ENCODE data around the gene ELAC1.
"Not testable (repeated sequence)": the region's sequence is repeated elsewhere in the genome, so short reads cannot be mapped to it uniquely, and the experiment has no call there.

Gene ELAC1

DNA sequence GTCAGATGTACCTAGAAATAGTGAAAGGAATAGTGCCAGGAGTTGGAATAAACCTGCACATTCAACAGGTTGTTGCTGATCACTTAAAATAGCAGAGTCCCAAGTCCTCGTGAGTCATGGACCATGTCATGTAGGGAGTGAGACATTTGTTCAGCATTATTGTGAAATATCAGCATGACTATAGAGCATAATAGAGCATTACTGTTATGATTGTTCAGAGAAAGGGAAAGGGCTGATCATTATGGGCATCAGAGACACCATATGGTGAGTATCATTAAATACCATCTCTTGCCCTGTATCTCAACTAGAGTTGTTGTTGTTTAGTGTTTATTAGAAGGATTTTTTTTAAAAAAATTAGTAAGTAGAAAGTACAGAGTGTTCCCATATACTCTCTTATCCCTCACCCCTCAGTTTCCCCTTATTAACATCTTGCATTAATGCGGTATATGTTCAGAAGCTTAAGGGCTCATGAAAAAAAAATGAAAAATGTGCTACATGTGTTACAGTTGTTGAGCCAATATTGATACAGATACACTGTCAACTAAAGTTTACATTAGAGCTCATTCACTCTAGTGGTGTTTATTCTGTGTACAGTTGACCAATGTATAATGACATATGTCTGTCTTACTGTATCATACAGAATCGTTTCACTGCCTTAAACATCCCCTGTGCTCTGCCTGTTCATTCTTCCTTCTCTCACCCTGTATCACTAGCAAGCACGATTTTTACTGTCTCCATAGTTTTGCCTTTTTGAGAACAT is 5.7 kb downstream of the ELAC1 start:
- no peak for DNase-seq

DNA sequence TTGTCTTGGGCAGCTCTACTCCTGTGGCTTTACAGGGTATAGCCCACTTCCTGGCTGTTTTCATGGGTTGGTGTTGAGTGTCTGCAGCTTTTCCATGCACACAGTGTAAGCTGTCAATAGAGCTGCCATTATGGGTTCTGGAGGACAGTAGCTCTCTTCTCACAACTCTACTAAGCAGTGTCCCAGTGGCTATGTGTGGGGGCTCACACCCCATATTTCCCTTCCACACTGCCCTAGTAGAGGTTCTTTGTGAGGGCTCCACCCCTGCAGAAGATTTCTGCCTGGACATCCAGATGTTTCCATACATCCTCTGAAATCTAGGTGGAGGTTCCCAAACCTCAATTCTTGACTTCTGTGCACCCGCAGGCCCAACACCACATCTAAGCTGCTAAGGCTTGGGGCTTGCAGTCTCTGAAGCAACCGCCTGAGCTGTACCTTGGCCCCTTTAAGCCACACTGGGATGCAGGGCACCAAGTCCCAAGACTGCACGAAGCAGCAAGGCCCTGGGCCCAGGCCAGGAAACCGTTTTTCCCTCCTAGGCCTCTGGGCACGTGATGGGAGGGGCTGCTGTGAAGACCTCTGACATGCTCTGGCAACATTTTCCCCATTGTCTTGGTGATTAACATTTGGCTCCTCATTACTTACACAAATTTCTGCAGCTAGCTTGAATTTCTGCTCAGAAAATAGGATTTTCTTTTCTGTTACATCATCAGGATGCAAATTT is 9.4 kb downstream of the ELAC1 start:
- DNase-seq, result no peak

DNA sequence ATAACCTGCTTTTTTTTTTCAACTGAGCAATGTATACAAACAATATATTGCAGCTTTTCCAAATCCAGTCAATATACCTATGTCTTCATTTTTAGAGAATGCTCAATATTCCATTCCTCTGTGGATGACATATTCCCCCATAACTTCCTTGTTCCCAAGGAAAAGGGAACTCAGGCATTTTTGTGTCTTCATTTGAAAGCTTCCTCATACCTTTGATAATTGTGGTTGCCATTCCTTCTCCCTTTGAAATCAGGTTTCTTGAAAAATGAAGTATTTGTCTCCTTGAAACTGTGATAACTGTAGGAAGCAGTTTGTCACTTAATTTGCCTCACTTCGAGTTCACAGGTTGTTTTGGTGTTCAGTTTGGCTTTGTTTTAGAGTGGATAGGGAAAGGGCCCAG is 13.5 kb downstream of the ELAC1 start:
- DNase-seq, result no peak

DNA sequence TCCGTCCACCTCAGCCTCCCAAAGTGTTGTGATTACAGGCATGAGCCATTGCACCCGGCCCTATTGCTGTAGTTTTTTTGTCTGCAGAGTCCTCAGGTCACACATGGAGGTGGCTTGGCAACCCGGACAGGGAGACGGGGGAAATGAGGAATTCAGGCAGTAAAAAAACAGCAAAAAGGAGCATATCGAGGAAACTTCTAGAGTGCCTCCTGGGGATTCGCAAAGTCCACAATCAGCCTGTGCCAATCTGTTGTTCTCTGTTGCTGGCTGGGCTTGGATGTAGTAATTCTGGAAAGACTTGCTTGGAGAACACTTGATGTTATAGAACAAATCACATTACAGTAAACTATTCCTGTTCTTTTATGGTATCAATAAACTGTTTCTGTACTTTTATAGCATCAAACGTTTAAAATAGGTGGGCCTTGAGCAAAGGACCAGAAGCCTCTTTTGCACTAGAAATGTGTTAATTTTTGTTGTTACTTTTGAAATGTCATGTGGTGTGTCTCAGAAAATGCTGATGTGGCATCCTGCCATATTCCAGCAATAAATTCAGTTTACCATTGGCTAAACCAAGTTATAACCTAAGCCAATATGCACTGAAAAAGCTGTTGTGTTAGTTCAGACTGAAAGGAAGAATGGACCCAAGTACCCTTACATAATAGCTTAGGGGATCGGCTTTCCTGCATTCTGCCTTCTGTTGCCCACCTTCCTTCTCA is 14.4 kb downstream of the ELAC1 start:
- no peak for DNase-seq

DNA sequence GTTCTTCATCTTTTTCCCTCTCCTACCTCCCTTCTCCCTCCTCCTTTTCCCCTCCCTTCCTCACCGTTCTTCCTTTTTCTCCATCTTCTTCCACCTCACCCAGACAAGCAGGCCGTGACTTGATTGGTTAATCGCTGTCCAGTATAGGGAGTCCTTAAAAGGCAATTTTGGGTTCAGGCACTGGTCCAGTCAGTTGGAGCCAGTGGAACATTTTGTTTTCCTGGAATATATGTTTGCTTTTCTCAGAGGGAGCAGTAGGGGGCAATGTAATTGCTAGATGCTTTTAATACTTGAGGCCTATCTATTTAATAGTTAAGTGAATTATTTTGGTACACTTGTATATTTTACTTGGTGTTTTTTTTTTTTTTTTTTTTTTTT is 15.0 kb downstream of the ELAC1 start:
- DNase-seq, result no peak

DNA sequence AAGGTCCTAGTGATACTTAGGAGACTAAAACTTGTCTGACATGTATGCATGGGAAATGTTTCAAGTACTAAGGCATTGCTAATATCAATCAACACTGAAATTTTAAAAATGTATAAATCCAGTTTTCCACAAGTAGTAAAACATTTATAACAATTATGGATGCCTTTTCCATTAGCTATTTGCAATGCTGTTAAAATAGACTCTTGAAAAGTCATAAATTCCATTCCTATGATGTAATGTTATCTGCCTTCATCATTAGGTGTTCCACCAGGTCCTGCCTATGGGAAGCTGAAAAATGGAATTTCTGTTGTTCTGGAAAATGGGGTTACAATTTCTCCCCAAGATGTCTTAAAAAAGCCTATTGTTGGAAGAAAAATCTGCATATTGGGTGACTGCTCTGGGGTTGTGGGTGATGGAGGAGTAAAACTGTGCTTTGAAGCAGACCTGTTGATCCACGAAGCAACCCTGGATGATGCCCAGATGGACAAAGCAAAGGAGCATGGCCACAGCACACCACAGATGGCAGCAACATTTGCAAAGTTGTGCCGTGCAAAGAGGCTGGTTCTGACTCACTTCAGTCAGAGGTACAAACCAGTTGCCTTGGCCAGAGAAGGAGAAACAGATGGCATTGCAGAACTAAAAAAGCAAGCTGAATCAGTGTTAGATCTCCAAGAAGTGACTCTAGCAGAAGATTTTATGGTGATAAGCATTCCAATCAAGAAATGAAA is 18.7 kb downstream of the ELAC1 start:
- no peak for DNase-seq

DNA sequence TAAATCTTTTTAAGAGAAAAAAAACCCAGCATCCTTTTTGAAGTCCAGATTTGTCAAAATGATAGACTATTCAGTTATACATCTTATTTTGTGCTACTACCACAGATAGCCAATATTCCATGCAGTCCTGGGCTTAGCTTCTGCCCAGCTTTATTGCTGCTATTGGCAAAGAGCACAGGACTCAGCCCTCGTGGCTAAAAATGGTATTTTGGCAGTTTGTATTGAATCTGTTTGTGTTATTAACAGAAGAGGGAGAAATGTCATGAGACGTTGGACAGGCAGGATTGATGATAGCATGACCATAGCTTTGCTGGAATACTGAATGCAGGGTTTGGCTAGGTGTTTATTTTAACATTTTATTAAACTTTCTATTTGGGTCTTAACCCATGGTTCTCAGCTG is 19.4 kb downstream of the ELAC1 start:
- no peak for DNase-seq

DNA sequence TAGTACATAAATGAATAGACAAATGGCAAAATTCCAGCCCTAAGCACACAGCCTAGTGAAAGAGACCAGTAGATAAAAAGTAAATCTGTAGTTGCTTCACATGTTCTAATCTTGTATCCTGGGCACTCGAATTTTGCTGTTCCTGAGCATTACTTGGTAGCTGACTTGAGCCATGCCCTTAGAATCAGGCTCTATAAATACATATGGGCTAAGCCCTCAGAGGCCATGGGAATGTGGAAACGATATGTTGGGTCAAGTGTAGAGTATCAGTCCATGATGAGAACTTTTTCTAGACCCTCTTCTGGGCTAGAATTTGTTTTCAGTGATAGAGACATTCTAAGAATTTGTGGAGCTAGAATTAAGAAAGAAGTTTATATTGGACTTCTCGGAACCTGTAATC is 21.9 kb downstream of the ELAC1 start:
- DNase-seq, result no peak

DNA sequence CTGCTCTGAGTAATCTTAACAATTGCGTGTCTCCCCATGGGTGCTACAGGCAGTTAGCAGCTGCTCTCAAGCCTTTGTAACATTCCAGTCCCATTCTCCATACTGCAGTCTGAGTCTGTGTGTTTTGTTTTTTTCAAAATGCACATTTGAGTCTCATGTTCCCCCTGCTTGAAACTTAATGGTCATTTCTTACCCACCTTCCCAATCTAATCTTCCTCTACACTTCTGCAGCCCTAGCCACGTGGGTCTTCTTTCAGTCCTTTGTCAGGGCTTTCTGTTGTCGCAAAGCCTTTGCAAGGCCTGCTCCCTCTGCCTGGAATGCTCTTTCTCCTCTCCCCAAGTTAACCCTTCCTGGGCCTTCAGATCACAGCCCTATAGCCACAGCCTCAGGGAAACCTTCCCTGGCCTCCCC is 24.5 kb downstream of the ELAC1 start:
- no peak for DNase-seq

DNA sequence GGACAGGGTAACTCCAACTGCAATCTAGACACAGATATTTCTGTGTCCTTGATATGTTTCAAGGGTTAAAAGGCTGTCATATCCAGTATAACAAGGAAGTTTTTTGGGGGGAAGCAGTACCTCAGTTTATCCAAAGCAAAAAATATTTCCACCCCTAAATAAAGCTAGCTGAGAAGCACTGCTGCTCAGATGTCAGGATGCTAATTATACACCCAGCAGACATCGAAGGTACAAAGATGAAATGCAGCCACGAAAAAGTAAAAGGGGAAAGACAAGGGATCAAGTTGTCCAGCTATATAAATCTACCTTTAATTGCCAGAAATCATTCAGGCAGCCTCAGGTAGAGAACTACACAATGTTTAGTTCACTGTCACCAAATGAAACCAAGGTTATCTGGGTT is 26.2 kb downstream of the ELAC1 start:
- DNase-seq, result no peak

DNA sequence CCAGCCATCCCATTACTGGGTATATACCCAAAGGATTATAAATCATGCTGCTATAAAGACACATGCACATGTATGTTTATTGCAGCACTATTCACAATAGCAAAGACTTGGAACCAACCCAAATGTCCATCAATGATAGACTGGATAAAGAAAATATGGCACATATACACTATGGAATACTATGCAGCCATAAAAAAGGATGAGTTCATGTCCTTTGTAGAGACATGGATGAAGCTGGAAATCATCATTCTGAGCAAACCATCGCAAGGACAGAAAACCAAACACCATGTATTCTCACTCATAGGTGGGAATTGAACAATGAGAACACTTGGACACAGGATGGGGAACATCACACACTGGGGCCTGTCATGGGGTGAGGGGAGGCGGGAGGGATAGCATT is 35.3 kb downstream of the ELAC1 start:
- DNase-seq, result not testable (repeated sequence)

DNA sequence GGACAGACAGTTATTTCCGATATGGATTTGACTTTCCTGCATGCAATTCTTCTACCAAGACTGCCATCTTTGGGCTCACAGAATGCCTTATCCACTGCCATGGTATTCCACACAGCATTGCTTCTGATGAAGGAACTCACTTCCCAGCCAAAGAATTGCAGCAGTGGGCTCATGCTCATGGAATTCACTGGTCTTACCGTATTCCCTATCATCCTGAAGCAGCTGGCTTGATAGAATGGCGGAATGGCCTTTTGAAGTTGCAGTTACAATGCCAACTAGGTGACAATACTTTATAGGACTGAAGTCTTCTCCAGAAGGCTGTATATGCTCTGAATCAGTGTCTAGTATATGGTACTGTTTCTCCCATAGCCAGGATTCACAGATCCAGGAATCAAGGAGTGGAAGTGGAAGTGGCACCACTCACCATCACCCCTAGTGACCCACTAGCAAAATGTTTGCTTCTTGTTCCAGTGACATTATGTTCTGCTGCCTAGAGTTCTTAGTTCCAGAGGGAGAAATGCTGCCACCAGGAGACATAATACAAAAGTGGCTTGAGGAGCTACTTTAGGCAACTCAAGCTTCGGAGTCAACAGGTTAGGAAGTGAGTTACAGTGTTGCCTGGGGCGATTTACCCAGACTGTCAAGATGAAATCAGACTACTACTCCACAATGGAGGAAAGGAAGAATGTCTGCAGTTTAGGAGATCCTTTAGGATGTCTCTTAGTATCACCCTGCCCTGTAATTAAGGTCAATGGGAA is 38.4 kb downstream of the ELAC1 start:
- DNase-seq, result no peak

DNA sequence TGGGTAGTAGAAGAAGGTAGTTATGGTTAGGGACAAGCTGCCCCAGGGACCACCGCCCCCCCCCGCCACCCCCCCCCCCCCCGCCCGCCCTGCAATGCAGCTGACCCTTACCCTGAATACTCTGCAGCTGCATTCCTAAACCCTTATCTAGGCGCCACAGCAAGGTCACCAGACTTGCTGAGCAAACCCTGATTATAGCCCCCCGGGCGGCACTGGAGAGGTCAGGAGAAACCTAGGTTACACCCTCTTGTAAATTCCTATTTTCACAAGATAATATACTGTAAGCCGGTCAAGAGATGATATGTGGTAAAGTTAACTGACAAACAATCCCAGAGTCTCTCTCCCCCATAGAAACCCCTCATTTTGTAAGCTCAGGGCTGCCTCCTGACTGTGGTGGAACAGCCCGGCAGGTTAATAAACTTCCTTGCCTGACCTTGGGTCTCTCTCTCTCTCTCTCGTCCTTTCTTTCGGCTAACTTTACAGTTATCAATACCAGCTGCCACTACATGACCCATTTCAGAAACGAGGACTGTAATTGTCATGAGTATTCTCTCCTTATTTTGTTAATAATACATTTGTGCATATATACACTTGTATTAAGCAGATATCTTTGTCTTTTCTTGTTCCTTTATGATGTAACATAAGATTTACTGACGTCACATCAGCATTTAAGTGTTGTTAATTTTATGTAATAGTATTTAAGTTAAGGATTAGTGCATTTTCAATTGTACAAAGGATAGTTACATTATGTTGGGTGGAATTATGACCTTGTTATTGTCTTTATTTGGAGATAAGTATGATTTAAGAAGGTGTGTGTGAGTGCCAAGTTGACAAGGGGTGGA is 39.3 kb downstream of the ELAC1 start:
- no peak for DNase-seq

DNA sequence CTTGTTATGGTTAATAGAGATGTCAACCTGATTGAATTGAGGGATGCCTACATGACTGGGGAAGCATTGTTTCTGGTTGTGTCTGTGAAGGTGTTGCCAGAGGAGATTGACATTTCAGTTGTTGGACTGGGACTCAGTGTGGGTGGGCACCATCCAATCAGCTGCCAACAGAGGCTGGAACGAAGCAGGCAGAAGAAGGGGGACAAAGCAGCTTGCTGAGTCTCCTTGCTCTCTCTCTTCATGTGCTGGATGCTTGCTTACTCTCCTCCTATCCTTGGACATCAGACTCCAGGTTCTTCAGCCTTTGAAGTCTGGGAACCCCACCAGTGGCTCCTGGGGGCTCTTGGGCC is 39.9 kb downstream of the ELAC1 start:
- no peak for DNase-seq

DNA sequence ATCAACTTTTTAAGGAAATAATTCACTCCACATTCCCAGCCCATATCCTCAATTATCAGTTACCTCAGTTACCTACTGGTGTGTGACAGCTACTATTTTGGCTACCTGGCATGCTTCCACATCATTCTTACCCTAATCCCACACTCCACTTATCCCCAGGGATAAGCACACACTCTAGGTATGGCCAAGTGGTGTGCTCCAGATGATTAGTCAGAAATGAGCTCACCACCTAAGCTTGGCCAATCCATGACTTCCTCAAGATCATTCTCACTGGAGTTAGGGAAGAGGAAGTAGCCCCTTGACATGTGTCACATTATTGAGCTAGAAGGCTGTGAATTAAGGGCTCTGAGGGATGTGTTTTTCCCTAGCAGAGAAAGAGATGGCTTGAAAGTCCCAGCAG is 41.2 kb downstream of the ELAC1 start:
- DNase-seq, result no peak

DNA sequence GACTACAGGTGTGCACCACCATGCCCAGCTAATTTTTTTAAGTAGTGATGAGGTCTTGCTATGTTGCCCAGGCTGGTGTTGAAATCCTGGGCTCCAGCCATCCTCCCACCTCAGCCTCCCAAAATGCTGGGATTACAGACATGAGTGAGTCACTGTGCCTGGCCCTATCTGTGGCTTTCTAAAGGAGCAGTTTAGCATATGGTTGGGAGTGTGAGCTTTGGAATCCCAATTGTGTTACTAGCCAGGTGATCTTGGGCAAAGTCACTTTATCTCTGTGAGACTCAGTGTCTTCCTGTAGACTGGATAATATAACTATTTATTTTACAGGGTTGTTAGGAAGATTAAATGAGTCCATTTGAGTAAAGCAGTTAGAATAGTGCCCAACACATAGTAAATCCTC is 42.4 kb downstream of the ELAC1 start:
- no peak for DNase-seq

DNA sequence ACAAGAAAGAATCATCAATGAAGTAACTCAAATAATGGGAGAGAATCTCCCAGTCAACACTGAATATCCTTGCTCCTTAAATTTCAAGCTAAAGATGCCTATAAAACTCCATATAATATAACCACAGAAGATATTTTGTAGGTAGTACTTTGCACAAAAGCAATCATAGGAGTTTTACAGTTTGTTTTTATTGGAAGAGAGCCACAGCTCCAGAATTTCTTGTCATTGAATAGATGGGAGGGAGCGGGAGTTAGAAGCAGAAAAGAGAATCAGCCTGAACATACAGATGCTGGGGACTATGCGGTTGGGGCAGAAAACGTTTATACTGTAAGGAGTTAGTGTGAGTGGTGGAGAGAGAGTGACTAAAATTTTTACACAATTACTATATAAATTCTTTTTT is 43.9 kb downstream of the ELAC1 start:
- no peak for DNase-seq

DNA sequence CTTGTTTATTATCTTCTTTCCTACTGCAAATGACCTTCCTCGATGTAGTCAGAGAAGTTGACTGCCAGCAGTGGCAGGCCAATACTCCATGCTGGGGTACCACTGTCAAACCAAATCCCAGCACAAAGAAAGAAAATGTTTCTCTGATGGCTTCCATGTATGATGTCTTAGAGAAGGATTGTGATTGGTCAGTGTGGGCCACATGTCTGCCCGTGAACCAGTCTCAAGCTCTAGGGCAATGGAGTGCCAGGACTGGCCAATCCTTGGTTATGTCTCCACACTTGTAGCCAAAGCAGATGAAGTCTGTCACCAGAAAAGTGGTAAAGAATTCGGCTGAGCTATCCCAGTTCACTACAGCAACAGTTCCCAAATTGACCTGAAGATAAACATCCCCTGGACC is 44.6 kb downstream of the ELAC1 start:
- DNase-seq, result no peak

DNA sequence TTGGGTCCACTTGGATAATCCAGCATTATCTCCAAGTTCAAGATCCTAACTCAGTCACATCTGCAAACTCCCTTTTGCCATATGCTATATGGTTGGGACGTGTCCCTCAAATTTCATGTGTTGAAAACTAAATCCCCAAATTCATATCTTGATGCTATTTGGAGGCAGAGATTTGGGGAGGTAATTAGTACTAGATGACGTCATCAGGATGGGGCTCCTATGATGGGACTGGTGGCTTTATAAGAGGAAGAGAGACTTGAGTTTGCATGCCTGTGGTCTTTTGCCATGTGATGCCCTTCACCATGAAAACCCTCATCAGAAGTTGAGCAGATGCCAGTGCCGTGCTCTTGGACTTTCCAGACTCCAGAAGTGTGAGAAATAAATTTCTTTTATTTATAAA is 45.4 kb downstream of the ELAC1 start:
- no peak for DNase-seq

DNA sequence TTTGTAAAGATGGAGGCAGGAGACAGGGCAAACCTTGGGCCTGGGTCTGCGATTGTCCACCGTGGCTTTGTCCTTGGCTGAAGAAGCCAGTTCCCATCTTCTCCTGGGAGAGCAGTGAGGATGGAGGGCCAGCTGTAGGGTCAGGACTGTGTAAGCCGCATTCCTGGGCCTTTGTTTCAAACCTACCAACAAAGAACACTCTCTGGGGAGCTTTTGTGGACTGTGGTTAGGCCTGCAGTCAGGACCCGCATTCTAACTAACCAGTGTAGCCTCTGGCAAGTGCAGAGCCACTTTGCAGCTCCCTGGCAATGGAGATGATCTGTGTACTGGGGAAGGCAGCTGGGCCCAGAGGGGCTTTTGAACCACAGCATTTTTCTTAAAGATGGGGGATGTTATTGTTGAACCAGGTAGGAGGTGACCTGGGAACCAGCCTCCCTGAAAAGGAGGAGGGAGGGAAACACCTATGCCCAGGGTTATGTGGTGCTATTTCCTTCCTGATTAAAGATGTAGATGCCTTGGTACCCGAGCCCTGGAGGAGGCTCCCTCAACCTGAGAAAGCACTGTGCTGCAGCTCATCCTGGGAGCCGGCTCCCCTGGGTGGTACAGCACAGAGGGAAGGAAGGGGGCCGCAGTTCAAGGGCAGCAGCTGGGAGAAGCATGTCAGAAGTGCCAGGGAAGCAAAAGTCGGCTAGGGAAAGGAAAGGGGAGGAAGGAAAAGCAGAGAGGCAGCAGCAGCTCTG is 49.5 kb downstream of the ELAC1 start:
- no peak for DNase-seq

DNA sequence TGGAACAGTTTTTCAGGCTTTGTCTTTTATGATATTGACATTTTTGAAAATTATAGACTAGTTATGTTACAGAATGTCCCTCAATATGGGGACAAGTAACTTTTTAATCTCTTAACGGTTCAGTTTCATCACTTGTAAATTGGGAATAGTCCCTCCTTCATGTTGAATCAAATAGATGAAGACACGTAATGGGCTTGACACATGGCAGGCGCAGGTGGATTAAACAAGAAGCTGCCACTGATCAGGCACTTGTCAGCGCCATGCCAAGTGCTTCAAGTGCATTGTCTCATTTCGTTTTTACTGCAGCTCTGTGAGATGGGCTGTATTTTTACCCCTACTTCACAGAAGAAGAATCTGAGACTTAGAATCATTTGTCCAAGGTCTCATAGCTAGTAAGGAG is 52.7 kb downstream of the ELAC1 start:
- no peak for DNase-seq
